Fibroblast of skin of back (primary cell): ENCODE data around the gene PSME2.

Experiments
- DNase-seq: peaks from one replicate; pipeline ENCODE4 v3.0.0-alpha.2; 2013

PSME2 gene

GRCh38 chr14:24150993-24151392, 4.6 kb upstream of the PSME2 start:
- DNase-seq, result no peak

- no peak for DNase-seq
Observed at GRCh38 chr14:24150567-24150966, 4.2 kb upstream of the PSME2 start.

GRCh38 chr14:24150061-24150460, 3.7 kb upstream of the PSME2 start:
- DNase-seq, result no peak

GRCh38 chr14:24149302-24149969, 3.0 kb upstream of the PSME2 start:
- DNase-seq, result no peak

GRCh38 chr14:24147761-24148428, 1.5 kb upstream of the PSME2 start:
- no peak for DNase-seq

- DNase-seq, result peak; percentile 99
Observed at GRCh38 chr14:24146978-24147760, 759 bp upstream of the PSME2 start, which contains the start of gene RNF31. TSS of gene RNF31 (plus strand) at chr14:24147498. CDS start at chr14:24147699, 201 bp downstream.

- peak; percentile 71 for DNase-seq
Observed at GRCh38 chr14:24145690-24146452, 539 bp downstream of the PSME2 start.

- DNase-seq, result no peak
Observed at GRCh38 chr14:24145219-24145618, 1.2 kb downstream of the PSME2 start.

- no peak for DNase-seq
Observed at GRCh38 chr14:24144451-24144850, 2.0 kb downstream of the PSME2 start.

- DNase-seq, result peak; percentile 88
Observed at GRCh38 chr14:24143511-24143910, 2.9 kb downstream of the PSME2 start.

- DNase-seq, result peak; percentile 99
Observed at GRCh38 chr14:24141097-24141880, 5.1 kb downstream of the PSME2 start, which contains the start of gene EMC9. TSS of gene EMC9 (minus strand) at chr14:24141591. CDS start at chr14:24141304, 287 bp downstream.

GRCh38 chr14:24139272-24139934, 7.0 kb downstream of the PSME2 start:
- DNase-seq, result no peak

- no peak for DNase-seq
Observed at GRCh38 chr14:24138396-24139271, 7.8 kb downstream of the PSME2 start.

- DNase-seq, result no peak
Observed at GRCh38 chr14:24137529-24138395, 8.6 kb downstream of the PSME2 start.

- no peak for DNase-seq
Observed at GRCh38 chr14:24136684-24137528, 9.5 kb downstream of the PSME2 start.

GRCh38 chr14:24135834-24136683, 10.4 kb downstream of the PSME2 start, which contains the start of gene PSME1:
TSS of gene PSME1 (plus strand) at chr14:24136194. CDS start at chr14:24136263, 69 bp downstream.
- DNase-seq, result peak; percentile 85

GRCh38 chr14:24135584-24135833, 10.9 kb downstream of the PSME2 start:
- no peak for DNase-seq
